NCI-H2029 treated with DMSO at 0.1 percent for 48 hours (cell line): Measurements from ENCODE around the gene SIRT7.

Experiments
- DNase-seq: peaks from one replicate; lab custom pipeline; 2025; lab: John Stamatoyannopoulos, UW

The SIRT7 gene

DNA sequence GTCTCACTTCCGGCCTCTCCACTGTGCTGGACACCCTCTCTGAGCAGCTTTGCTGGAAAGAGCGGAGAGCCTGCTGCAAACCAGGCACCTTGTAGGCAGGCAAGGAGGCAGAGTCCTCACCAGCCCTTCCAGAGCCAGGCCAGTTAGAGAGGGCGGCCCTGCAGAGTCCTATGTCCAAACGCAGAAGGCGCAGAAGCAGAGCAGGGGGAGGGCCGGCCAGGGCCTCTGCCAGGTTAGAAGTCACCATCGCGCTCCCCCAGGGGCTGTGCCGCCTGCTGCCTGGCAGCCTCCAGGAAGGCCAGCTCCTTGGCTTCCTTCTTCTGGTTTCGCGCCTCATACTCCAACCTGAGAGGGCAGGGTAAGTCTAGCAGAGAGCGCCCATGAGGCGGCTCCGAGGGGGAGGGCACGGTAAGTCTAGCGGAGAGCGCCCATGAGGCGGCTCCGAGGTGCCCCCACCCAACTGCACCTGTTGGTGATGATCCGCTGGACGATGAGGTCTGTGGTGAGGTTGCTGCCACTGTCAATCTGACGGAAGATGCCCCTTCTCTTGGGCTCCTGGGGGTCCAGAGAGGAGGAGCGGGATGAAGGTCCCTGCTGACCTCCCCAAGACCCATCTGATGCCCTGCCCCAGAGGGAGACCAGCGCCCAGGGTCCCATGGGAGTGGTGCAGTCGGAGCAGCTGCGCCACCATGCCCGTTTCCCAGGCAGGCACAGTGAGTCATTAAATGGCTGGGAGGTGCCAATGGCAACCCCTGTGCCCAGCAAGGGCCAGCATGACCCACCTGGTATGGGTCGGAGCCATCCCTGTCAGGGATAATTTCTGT is 13.2 kb downstream of the SIRT7 start:
- DNase-seq: no peak

DNA sequence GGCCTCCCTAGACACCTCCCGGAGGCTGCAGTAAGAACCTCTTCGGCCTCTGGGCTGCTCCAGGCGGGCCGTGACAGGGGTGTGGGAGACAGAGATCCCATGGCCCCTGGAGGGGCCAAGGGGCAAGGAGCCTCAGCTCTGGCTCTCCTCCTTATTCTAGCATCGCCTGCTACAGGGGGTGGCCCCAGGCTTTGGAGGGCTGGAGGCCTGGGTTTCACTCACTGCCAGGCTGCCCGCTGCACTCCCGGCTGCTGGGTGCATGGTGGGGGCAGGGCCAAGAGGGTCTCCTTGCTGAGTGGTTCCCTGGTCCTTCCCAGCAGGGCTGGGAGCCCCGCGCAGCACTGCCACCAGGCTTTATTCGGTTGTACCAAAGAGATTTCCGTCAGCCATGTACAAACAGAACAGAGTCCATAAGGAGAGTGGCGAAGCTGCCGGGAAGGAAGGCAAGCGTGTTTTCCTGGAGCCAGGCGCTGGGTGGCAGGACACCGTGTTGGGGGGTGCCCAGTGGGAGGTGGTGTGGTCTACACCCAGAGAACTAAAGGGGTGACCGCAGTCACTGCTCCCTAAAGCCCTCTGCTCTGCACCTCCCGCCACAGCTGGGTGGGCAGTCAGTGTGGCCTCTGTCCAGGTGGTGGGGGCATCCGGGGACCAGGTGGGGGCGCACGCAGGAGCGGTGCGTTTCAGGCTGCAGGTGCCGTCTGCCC is 13.9 kb downstream of the SIRT7 start:
- DNase-seq: no peak

DNA sequence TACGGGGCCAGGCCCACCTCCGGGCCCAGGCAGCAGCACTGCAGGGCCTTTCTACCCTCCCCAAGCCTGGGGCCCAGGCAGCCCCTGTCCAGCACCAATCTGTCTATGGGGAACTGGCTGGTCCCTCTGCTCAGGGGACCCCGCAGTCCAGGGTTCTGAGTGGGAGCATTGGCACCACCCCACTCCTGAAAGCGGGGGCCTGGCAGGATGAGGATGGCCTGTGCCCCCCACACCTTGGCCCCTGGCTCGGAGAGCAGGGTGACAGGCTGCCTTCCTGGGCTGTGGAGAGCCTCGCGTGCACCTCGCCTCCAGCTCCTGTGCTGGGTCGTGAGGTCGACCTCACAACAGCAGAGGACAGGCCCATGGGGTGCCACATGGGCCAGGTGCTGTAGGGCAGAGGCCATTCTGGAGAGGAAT is 14.6 kb downstream of the SIRT7 start:
- DNase-seq: no peak

DNA sequence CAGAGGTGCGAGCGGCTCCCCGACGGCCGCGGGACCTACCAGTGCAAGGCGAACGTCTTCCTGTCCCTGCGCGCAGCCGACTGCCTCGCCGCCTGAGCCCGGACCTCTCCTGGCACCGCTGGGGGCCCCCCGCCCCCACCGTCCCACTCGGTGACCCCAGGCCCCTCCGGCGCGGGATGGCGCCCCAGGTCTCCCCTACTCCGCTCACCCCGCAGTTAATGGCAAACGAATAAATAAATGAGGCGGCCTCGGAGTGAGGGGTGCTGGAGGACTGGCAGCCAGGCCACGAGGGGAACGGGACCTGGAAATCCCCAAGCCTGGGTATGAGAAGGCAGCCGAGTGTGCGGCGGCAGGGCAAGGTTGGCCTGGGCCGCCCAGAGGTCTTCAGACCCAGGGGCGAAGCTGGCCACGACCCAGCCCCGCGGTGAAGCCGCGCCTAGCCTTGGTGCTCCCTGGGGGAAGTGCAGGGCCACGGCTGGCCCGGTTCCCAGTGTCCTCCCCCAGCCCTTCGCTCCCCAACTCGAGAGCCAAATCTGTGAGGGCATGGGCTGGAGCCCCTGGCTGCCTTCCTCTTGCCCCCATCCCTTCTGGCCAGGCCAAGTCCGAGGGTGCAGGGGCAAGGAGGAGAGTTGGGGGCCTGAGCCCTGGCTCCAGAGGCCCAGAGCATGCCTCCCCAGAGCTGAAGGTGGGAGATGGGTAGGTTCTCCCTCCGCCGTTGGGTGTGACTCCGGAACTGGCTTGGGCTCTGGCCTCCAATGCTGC is 15.1 kb downstream of the SIRT7 start:
- no peak for DNase-seq

DNA sequence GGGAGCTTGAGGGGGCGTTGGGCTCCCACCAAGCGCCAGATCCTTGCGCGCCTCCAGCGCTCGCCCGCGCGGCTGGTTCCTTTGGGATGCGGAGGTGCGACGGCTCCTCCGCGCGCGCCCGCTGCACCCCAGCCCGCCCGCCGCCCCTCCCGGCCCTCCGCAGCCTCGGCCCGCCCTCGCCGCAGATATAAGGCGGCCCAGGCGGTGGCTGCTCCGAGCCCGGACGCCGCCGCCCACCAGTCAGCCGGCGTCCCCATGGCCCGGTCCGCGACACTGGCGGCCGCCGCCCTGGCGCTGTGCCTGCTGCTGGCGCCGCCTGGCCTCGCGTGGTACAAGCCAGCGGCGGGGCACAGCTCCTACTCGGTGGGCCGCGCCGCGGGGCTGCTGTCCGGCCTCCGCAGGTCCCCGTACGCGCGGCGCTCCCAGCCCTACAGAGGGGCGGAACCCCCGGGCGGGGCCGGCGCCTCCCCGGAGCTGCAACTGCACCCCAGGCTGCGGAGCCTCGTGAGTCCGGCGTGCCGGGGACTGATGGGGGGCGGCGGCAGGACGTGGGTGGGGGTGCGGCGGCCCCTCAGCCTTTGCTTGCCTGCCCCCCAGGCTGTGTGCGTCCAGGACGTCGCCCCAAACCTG is 15.8 kb downstream of the SIRT7 start, which contains the start of gene NPB:
Gene NPB, plus strand, starts transcription at position 216 of the 630 bp plus-strand sequence. Its CDS starts 40 bp downstream, at position 256.
- DNase-seq: no peak

DNA sequence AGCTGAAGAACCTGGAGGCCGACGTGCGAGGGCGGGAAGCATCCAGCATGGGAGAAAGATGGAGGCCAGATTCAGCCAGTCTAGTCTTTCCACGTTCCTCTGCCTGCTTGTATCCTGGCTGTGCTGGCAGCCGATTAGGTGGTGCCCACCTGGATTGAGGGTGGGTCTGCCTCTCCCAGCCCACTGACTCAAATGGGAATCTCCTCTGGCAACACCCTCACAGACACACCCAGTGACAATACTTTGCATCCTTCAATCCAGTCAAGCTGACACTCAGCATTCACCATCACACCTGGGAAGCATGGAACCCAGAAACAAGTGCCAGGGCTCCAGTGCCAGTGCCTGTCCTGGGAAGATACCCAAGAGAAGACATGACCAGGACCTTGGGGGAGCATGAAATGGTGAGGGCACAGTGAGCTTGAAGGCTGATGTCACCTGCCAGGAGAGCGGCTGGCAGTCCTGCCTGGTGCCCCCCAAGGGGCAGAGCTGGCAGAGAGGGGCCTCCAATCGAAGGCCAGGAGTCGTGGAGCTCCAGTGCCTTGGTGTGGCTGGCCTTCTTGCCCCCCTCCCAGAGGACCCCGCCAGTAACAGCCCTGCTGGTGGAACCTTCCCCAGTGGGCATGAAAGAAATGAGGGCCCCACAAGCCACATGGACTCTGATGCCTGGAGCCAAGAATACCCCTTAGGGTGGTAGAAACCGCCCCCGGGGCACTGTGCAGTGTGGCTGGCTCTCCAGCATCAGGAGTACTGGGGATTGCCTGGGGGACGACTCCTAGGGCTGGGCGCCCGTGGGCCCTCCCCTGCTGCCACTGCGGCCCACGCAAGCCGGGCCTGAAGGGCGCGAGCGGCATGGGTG is 16.6 kb downstream of the SIRT7 start:
- DNase-seq: no peak

DNA sequence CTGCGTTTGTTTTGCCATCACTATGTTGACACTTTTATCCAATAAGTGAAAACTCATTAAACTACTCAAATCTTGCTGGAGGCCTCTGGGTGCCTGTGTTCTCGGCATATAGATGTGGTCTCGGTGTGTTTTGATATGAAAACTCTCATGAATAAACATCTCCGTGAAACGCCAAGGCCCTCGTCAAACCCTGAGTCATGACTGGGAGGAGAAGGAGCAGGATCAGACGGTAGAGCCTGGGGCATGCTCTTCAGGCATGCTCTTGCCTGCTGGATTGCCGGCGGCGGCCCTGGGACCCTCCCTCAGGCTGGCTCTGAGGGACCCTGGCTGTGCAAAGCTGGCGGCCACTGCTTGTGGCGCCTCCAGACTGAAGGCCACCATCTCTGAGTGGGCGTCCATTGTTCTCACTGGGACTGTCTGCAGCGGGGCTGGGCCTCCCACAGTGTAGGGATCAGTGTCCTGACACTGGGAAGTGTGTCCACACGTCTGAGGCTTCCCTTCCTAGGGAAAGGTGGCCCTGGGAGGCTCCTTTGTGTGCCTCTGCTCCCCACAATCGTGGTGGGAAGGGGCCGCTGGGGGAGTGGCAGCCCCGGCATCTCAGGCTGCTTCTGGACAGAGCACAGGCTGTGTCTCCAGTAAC is 17.7 kb downstream of the SIRT7 start:
- no peak for DNase-seq

DNA sequence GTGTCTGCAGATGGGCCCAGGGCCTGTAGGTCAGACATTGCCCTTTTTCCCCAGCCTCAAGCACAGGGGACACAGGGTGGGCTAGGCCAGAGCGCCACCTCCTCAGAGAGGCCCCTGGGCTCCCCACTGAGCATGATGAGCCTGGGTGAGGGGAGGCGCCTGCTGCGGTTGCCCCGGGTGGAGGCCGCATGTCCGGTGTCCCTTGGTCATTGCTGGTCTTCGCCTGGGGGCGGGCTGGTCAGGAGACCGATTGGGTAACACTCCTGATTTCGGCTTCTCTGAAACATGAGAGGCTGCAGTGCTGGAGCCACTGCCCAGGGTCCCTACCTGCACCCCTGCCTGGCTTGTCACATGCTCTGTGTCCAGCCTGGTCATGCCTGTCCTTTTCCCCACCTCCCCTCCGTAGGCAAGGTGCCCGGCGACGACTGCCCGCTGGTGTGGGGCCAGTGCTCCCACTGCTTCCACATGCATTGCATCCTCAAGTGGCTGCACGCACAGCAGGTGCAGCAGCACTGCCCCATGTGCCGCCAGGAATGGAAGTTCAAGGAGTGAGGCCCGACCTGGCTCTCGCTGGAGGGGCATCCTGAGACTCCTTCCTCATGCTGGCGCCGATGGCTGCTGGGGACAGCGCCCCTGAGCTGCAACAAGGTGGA is 18.3 kb downstream of the SIRT7 start:
- no peak for DNase-seq

DNA sequence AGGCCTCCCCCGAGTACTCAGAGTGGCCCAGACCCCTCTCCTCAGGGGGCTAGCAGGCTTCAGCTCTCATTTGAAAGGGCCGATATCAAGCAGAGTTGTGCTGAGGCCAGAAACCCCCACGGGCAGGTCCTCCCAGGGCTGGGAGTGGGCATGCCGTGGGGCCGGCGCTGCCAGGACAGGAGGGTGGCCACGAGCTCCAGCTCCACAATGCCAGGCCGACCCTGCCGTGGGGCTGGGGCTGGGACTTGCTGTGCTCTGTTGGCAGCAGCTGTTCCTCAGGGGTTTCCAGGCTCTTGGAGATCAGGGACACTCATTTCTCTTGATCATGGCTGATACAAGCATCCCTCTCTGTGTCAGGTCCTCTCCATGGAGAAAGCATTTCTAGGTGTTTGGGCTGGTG is 19.1 kb downstream of the SIRT7 start:
- no peak for DNase-seq

DNA sequence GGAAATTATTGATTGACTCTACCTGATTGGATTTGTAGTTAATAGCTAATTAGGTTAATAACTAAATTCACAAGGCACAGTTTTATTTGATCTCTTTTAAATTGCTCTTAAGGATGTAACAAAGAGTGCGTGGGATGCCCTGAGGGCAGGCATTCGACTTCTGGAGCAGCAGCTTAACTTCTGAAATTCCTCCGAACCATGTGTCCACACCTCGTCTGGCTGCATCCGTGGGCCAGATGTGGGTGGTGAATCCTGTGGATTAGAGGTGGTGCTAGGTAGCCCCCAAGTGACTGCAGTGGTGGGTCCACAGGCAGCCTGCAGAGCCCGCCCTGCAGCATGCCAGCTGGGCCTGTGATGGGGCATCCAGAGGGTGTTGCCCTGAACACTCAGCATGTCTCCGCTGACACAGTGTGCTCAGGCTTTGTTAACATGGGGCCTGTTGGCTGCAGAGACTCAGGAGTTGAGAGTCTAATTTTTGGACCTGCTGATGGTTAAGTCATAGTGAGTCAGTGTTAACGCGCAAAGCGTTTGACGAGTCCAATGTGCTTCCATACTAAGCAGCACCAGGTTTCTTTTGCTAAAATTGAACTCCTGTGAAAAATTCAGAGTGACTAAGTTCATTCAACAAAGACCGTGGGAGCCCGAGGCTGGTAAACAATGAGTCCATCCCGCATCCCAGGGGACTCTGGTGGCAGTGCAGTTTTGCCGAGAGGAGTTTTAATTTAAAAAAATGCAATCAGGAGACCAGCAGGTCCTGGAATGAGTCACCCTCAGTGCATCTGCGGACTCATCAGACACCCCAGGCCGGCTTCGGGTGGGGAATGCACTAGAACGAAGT is 19.7 kb downstream of the SIRT7 start:
- DNase-seq: no peak

DNA sequence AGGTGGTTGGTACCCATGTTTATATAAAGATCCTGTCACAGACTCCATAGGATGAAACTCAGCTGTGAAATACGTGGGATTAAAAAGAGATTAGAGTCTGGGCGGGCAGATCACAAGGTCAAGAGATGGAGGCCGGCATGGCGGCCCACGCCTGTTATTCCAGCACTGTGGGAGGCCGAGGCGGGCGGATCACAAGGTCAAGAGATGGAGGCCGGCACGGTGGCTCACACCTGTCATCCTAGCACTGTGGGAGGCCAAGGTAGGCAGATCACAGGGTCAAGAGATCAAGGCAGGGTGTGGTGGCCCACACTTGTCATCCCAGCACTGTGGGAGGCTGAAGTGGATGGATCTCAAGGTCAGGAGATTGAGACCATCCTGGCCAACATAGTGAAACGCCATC is 22.6 kb downstream of the SIRT7 start:
- no peak for DNase-seq

DNA sequence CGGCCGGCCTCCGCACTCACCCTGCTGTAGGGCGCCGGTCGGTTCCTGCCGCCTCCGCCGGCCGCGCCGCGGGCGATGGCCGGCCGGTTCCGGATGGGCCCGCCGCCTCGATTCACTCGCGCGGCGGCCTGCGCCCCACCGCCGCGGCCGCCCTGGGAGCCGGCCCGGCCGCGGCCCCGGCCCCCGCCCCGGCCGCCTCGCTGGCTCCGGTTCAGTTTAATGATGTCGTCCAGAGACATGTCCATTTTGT is 26.7 kb downstream of the SIRT7 start:
- DNase-seq: no peak

DNA sequence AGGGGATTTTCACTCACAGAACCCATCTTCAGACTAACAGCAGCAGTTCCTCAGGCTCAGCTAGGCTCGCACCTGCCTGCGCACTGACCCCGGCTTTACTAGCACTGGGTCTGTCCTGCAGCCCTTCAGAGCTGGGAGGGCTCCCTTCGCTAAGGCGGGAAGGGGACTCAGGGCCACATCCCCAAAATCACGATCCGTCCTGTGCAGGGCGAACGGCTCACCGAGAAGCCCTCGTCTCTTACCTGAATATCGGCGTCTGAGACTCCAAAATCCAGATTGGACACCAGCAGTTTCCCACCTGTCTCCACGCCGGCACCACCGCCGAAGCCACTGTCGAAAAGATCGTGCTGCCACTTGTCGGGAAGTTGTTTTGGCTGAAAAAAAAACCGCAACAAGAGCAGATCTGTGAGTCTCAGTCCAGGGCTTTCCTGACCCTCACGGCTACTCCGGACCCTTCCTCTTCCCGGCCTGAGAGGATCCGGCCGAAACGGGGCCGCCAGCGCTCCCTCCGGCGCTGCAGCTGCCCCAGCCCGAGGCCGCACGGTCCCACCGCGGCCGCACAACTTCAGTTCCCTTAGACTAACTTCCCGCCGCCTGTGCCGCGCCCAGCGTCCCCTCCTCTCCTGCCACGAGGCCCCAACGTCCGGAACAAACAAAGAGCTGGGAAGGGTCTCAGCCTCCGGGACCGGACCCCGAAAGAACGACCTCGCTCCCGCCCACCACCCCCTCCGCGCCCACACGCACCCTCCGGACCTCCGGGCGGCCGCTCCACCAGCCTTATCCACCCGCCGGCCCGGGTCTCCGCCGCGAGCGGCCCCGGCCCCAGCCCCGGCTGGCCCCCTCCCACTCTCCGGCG is 27.3 kb downstream of the SIRT7 start:
- no peak for DNase-seq

DNA sequence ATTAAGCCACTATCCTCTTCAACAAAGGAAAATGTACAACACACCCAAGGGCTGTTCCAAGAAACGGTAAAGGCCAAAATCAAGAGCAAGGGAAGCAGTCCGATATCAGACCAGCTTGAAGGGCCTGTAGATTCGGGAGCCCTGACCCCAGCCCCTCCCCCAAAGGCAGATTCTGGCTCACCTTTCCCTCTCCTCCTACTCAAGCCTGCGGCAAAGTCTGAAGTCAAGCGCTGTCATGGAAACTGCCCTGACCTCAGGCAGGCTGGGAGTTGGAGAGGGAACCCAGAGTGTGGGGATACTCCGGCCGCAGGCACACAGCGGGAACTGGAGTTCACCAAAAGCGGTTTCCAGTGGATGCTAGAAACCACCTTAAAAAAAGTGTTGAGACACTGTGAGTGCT is 28.4 kb downstream of the SIRT7 start:
- DNase-seq: no peak

DNA sequence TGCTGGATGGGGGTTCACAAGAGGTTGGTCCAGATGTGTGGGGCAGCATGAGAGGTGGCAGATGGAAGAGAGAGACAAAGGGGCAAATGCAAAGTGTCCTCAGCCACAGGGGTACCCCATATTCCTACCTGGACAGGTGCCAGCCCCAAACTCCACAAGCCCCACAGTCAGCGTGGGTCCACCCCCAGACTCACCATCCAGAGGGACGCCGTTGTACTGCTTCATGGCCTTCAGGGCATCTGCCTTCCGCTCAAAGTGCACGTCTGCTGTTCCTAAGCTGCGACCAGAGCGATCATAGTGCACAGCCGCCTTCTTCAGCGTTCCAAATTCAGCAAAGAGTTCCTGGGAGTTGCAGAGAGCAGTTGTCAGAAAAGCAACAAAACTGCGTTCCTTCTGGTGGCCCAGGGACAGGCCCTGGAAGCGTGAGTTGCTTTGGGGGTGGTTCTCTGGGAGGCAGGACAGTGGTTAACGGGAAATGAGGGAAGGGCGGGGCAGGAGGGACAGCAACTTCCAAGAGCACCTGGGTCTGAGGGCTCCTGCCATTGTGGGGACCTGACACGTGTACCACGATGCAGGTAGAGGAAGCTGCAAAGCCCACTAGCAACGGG is 28.9 kb downstream of the SIRT7 start:
- no peak for DNase-seq

DNA sequence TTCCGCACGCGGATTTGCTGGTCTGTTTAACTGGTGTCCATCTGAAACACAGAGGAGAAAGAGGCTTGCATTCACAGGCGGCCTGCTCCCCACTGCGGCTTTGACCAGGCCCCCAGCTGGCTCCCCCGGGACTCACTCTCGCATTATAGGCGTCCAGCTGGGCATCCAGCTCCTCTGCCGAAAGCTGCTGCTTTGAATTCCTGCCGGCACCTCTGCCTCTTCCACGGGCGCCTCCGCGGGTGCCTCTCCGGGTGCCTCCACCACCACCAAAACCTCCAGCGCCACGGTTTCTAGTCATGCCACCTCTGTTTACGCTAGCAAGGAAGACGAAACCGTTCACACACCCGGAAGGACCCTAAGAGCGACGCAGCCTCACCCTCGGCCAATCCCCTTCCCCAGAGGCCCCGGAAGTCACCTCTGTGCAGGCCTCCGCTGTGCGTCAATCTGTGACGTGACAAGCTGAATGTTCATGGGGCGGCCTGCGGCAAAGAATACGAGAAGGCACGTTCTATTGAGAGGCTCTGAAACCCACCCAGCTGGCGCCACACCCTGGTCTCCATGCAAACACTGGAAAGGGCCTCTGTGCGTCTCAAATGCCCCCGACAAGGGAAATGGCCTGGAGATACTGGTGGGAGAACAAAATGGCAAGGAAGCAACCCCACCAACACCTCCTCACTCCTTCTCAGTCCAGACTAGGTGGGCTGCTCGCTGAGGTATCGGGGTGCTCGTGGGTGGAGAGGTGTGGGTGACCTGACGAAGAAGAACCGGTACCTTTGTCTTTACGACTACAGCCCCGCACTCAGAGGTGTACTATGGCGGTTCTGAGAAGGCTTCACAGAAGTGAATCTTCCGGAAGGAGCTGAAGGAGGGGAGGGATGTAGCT is 29.6 kb downstream of the SIRT7 start:
- DNase-seq: no peak

DNA sequence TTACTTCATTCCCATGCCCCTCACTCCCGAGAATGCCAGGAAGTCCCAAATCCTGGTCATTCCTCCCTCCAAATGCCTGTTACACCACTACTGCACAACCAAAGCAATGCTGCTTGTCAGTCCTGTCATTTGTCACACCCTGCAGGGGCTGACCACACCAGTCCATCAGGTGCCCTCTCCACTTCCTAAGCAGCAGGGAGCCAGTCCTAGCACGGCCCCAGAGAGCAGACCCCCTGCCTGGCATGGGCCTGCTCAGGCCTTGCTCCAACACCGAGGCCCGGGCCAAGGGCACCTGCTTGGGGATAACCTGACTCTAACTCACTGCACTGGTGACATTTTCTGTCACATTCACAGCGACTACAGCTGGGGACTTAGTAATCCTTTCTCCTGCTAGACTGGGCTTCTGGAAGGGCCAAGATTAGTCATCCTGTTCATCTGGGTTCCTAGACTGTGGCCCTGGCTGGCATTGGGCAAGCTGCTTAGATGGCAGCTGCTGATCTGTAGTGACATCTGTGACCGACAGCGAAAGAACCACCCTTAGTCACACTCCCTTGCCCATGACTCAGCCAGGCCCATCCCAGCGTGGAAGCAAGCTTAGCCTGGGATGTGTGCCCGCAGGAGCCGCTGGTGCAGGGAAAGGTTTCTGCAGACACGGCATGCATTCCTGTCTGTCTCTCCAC is 32.0 kb downstream of the SIRT7 start:
- DNase-seq: no peak
